Measurements from ENCODE around the gene DNAJC1.
A peak's percentile ranks its signal among the peaks of the same experiment; 100 is the strongest.
"Not testable (repeated sequence)": the region's sequence is repeated elsewhere in the genome, so short reads cannot be mapped to it uniquely, and the experiment has no call there.

Gene DNAJC1

GRCh38 chr10:22003177-22003963 lies at the start of gene DNAJC1:
Gene DNAJC1, minus strand, starts transcription at chr10:22003730. Its CDS starts 296 bp downstream, at chr10:22003434.
- peak; percentile 98 for DNase-seq

- no peak for DNase-seq
These were observed 49.5 kb upstream of the DNAJC1 start for GRCh38 chr10:22053048-22053447.

GRCh38 chr10:22049635-22050034 lies 46.1 kb upstream of the DNAJC1 start:
- no peak for DNase-seq

- DNase-seq: no peak
These were observed 44.3 kb upstream of the DNAJC1 start for GRCh38 chr10:22047812-22048211.

- no peak for DNase-seq
These were observed 39.8 kb upstream of the DNAJC1 start for GRCh38 chr10:22043327-22043633.

- peak; percentile 55 for DNase-seq
These were observed 39.2 kb upstream of the DNAJC1 start for GRCh38 chr10:22042557-22043326.

GRCh38 chr10:22034333-22034732 lies 30.8 kb upstream of the DNAJC1 start:
- no peak for DNase-seq

- DNase-seq: not testable (repeated sequence)
These were observed 28.7 kb upstream of the DNAJC1 start for GRCh38 chr10:22032268-22032667.

GRCh38 chr10:22030421-22030820 lies 26.9 kb upstream of the DNAJC1 start:
- no peak for DNase-seq

- peak; percentile 77 for DNase-seq
These were observed 26.1 kb upstream of the DNAJC1 start for GRCh38 chr10:22029445-22030236.

GRCh38 chr10:22027364-22028238 lies 24.1 kb upstream of the DNAJC1 start:
- no peak for DNase-seq

- DNase-seq: no peak
These were observed 22.8 kb upstream of the DNAJC1 start for GRCh38 chr10:22026287-22026686.

GRCh38 chr10:22023508-22023907 lies 20.0 kb upstream of the DNAJC1 start:
- no peak for DNase-seq

GRCh38 chr10:22022257-22023032 lies 18.9 kb upstream of the DNAJC1 start:
- DNase-seq: peak; percentile 55

GRCh38 chr10:22021144-22021543 lies 17.6 kb upstream of the DNAJC1 start:
- DNase-seq: not testable (repeated sequence)

GRCh38 chr10:22017283-22018020 lies 13.9 kb upstream of the DNAJC1 start:
- peak; percentile 73 for DNase-seq

- DNase-seq: no peak
These were observed 12.6 kb upstream of the DNAJC1 start for GRCh38 chr10:22016046-22016705.

GRCh38 chr10:22010973-22011408 lies 7.5 kb upstream of the DNAJC1 start:
- DNase-seq: peak; percentile 72

GRCh38 chr10:22010539-22010938 lies 7.0 kb upstream of the DNAJC1 start:
- DNase-seq: no peak

GRCh38 chr10:22006379-22006884 lies 2.9 kb upstream of the DNAJC1 start:
- no peak for DNase-seq
